Ovary (tissue), 9 donors: Measurements from ENCODE around the gene GCSAML. TPM values are rescaled to one million over a fixed set of nuclear protein-coding genes. Genes with fewer than 3 reads are reported as not detected.

Experiments used
- DNase-seq, 5 donors: peaks; one replicate each; pipeline ENCODE4 v3.0.0-alpha.2; 2019 to 2020
- H3K27ac ChIP-seq, 2 donors: fragments of 200-600 bp; one replicate each; pipeline versions ENCODE4 v1.5.1 to v1.8.0; 2019 to 2022
- H3K27me3 ChIP-seq: fragments of 200-600 bp; one replicate; pipeline ENCODE4 v1.8.0; 2022
- H3K36me3 ChIP-seq: fragments of 200-600 bp; sonication (generic); one replicate; pipeline ENCODE4 v1.5.1; 2019
- H3K4me1 ChIP-seq: one replicate; pipeline ENCODE4 v1.8.1; 2013; ENCODE audit warnings: mild to moderate bottlenecking, moderate library complexity; ENCODE audit not compliant: insufficient read depth
- H3K4me3 ChIP-seq: fragments of 200-600 bp; sonication (generic); one replicate; pipeline ENCODE4 v1.5.1; 2017
- H3K9me3 ChIP-seq, 2 donors: fragments of 200-600 bp in 1 of 2; sonication (generic) in 1 of 2; one replicate each; pipeline versions ENCODE4 v1.5.1 to v1.8.1; 2013 to 2019; ENCODE audit warnings: mild to moderate bottlenecking in 1 of 2, moderate library complexity in 1 of 2
- CTCF ChIP-seq, 3 donors: fragments of 450-650 bp in 2 of 3; fragments of 200-600 bp in 1 of 3; IDR thresholded peaks; one replicate each; pipeline versions ENCODE4 v1.5.1 to v1.8.0; 2016 to 2022; ENCODE audit warnings: antibody characterized with exemption in 3 of 3, mild to moderate bottlenecking in 1 of 3
- EP300 ChIP-seq: sonication (generic); formaldehyde crosslinking; IDR thresholded peaks from one replicate; pipeline ENCODE4 v1.6.1; 2017; ENCODE audit warnings: antibody characterized with exemption
- POLR2A ChIP-seq: fragments of 450-650 bp; IDR thresholded peaks from one replicate; pipeline ENCODE4 v1.6.1; 2017; ENCODE audit warnings: antibody characterized with exemption, mild to moderate bottlenecking, moderate library complexity
- WGBS, 3 donors: extraction: QIAGEN DNeasy Blood & Tissue Kit in 1 of 3; methylation state at CpG; one replicate each; pipeline versions ENCODE4 v1.1.5 to v1.1.7; 2013 to 2017; 5-methylcytosine and 5-hydroxymethylcytosine counted together
- intact Hi-C, 4 donors: fragments of 100-400 bp; cut with DNase I; formaldehyde crosslinking; loops; one replicate each; pipeline versions ENCODE4 v1.11.0 to v1.15.1; 2022 to 2023
- polyA plus RNA-seq, 2 donors: library from polyadenylated mRNA; stranded (reverse); fragments of 200-250 nt in 1 of 2; fragments of 350-450 nt in 1 of 2; fragmentation: Illumina TruSeq in 1 of 2; extraction: RNeasy Lipid Tissue Mini Kit (QIAGEN cat#74804) in 1 of 2; gene quantifications; one replicate each; pipeline ENCODE4 v1.2.3, GENCODE V29; 2013 to 2014
- total RNA-seq, 7 donors: library from RNA; depleted of rRNA in 2 of 7; stranded (reverse); fragments of >200 nt in 2 of 7; fragmentation: NEBNext Ultra II Directional in 3 of 7; extraction: Animal tissue kit (Norgen Biotek cat#: 25700) in 3 of 7; gene quantifications; one replicate each; pipeline versions ENCODE4 v1.1.0 to v1.2.4, GENCODE V29; 2016 to 2023
- donor health status: DM: no; HTN: no; CAD: no; lungs with moderate emphysema.
- donor health status: DM: no; HTN: no; CAD: no.
- donor health status: Bipolar disorder and iron deficiency.
- donor health status: DM: yes; HTN: yes; CAD: no.
- donor health status: DM: no; HTN: no; CAD: no.
- donor health status: DM: yes; HTN: yes; CAD: no.

The GCSAML gene
- total and polyA plus RNA-seq, 9 donors, result 0.05 to 0.52 (median 0.35) TPM; not detected in 4

GRCh38 chr1:247551721-247552120 is 2.8 kb downstream of the GCSAML start:
- H3K27ac ChIP-seq, result no peak overlapping the region
- H3K27me3 ChIP-seq, result no peaks in the 10 kb centered on the region
- no peaks in the 10 kb centered on the region for H3K9me3 ChIP-seq
- no peak overlapping the region for H3K4me3 ChIP-seq
- no peak for DNase-seq
- H3K36me3 ChIP-seq, result no peaks in the 10 kb centered on the region
- no peaks in the 10 kb centered on the region for H3K4me1 ChIP-seq
- 20 to 38% (median 26%) methylated on average over 1 of the region's 1 CpG for WGBS, 3 donors
- TF ChIP-seq POLR2A (no peak), EP300 (no peak), CTCF (IDR thresholded peaks at IDR 0.05) (no peak)
- intact Hi-C loops, result no loop called here

GRCh38 chr1:247552231-247552630 is 3.3 kb downstream of the GCSAML start:
- intact Hi-C loops, result no loop called here
- Histone ChIP-seq H3K27ac (no peak overlapping the region), H3K36me3 (no peaks in the 10 kb centered on the region), H3K9me3 (no peaks in the 10 kb centered on the region), H3K4me1 (no peaks in the 10 kb centered on the region), H3K27me3 (no peaks in the 10 kb centered on the region), H3K4me3 (no peak overlapping the region)
- WGBS, 3 donors, result 51 to 67% (median 58%) methylated on average over 2 of the region's 2 CpGs
- no peak for DNase-seq
- TF ChIP-seq POLR2A (no peak), EP300 (no peak), CTCF (IDR thresholded peaks at IDR 0.05) (no peak)

DNA sequence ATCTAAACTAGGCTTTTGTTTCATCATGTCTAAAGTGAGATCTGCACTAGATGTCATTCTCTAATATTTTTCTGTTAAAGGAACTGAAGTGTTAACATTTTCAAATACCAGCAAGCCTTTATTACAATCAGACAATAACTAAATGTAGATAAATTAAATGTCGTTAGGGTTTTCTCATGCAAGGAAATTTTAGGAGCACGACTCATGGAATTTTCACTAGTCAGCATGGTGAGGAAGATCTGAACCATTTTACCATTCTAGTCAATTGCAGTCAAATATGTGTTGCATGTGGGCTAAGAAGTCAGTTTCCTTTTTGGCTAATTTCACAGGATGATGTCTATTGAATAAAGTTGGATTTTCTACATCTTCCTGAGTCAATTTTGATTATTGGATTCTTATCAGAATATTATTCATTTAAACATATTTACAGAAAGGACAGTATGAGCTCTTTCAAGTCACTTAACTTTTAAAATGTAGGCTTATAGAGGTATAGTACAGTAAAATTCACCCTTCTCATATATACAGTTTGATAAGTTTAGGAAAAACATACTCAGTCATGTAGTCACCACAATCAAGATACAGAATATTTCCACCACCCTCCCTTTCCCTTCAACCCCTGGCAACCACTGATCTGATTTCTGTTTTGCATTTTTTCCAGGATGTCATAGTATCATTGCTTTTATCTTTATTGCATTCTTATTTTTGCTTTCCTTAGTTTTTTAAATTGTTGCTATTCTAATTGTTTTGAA is 9.2 kb downstream of the GCSAML start:
- TF ChIP-seq EP300, result no peak
- TF ChIP-seq CTCF (IDR thresholded peaks at IDR 0.05), result no peak
- TF ChIP-seq POLR2A, result no peak
- Histone ChIP-seq H3K4me1 (no peaks in the 10 kb centered on the region), H3K9me3 (no peaks in the 10 kb centered on the region), H3K27ac (no peak overlapping the region), H3K27me3 (no peaks in the 10 kb centered on the region), H3K36me3 (no peaks in the 10 kb centered on the region), H3K4me3 (no peak overlapping the region)
- WGBS, 3 donors, result 58 to 73% (median 61%) methylated on average over 2 of the region's 2 CpGs
- intact Hi-C loops, result no loop called here
- DNase-seq, result no peak

- H3K36me3 ChIP-seq, result no peaks in the 10 kb centered on the region
- no peak for DNase-seq
- H3K27me3 ChIP-seq, result no peaks in the 10 kb centered on the region
- intact Hi-C loops, result no loop called here
- H3K4me1 ChIP-seq, result no peaks in the 10 kb centered on the region
- no peak overlapping the region for H3K27ac ChIP-seq
- TF ChIP-seq EP300, result no peak
- no peak for TF ChIP-seq POLR2A
- TF ChIP-seq CTCF (IDR thresholded peaks at IDR 0.05), result no peak
- WGBS, 3 donors, result 64 to 71% (median 67%) methylated on average over 10 of the region's 10 CpGs
- H3K9me3 ChIP-seq, result no peaks in the 10 kb centered on the region
- H3K4me3 ChIP-seq, result no peak overlapping the region
These were observed 12.8 kb downstream of the GCSAML start for GRCh38 chr1:247561711-247562110.
